HG02870 (cell line): ENCODE data around the gene EEF1AKMT2.
A peak's percentile ranks its signal among the peaks of the same experiment; 100 is the strongest.

Source experiments
- ATAC-seq: cut with Tn5 transposase; IDR thresholded peaks from one replicate; pipeline ENCODE4 v1.9.1; 2021; ENCODE audit warnings: mild to moderate bottlenecking, moderate library complexity; ENCODE audit not compliant: unreplicated experiment

Gene EEF1AKMT2

DNA sequence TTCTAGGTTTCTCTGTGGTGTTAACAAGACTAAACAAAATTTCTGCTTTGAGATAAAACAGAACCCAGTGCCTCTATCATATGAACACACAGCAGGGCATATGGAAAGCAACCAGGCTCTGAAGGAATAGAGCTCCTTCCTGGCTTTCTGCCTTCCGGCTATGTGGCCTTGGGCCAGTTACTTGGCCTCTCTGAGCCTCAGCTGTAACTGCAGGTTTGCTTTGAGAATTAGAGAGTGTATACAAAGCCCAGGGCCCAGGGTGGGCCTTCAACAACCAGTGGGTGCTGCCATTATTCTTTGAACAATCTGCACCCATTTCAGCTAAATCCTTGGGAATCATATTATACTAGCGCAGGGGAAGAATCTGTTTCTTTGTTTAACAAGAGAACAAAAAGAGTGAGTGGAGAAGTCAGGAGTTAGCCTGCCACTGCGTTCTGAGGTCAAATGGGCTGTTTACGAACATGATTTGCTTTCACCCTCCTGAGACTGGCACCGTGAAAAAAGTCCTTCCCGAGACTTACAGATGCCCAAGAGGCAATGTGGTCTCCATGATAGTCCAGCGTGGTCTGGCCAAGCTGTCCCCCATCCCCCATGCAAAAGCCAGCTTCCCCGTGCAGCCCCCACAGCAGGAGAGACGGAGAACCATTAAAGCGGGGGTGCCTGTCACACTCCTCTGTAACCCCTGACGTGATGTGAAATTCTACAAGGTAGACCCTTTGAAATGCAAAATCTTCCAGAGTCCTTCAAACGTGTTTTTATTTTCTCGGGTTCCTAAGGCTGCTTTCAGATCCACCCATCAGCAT lies 52.4 kb downstream of the EEF1AKMT2 start:
- no peak for ATAC-seq

DNA sequence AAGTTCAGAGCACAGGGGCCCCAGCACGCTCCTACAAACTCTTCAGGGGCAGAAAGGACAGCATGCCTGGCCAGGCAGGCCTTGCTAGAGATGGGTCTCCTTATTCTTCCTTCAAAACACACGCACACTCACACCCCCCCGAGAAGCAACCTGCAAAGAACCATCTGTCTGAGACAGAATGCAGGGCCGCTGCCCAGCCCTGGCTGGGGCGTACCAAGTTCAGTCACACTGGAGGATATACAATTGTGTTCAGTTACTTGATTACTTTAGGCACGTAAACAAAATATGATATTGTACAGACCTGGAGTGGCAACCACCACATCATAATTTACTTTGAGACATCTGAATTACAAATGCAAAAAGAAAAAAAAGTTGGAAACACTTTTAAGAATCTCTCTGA lies 53.2 kb downstream of the EEF1AKMT2 start:
- no peak for ATAC-seq

DNA sequence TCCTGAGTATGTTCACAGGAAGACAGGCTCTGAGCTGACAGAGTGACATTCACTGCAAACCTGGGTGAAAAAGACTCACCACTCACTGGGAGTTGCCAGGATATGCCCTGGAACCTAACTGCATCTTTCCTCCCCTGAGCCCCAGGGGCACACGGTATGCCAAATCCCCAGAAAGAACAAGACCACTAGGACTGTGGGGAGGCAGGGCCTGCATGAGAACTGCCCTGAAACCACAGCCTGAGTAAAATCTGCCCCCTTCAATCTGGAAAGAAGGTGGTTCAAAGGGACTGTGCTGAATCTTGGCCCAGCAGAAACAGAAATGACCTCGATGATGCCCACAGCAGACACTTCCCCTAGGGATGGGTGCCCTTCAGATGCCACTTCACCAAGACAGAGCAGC lies 54.0 kb downstream of the EEF1AKMT2 start:
- no peak for ATAC-seq

DNA sequence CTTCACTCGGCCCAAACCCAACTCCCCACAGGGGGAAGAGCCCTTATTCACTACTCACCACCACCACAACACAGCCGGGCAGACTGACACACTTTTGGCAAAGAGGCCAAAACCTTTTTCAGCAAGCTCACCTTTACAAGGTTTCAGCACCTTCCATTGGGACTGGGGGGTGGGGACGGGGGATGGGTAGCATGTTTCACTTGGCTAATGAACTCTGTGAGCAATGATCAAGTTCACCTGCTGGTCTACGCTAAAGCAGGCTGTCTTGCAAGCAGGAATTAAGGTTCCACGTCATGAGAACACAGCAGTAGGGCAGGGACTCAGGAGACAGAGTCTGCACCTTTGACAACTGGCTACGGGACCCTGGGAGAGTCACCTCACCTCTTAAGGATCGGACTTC lies 54.5 kb downstream of the EEF1AKMT2 start:
- no peak for ATAC-seq

DNA sequence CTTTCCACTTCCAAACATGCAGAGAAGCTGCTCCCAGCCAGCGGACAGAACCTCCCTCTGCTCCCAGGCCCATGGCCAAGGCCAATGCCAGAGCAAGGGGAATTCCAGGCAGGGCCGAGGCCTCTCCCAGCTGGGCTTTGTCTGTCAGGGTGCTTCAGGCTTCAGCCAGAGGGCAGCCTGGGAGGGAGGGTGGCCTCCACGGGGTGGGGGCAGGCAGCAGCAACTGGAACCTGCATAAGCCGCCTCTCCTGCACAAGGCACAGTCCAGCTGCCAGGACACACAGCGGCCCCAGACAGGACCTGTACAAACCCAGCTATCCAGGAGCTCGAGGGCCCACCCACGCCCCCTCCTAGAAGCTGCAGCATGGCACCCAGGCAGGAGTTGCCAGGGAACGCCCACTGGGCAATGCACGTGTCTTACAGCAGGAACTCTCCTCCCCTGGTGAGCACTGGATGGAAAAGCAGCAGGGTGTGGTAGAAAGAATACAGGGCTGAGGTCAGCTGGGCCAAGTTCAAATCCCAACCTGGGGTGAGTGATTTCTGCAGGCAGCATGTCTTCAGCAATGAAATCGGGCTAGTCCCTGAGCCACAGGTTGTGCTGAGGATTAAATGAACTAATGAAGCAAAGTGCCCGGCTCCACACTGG lies 55.1 kb downstream of the EEF1AKMT2 start:
- no peak for ATAC-seq

DNA sequence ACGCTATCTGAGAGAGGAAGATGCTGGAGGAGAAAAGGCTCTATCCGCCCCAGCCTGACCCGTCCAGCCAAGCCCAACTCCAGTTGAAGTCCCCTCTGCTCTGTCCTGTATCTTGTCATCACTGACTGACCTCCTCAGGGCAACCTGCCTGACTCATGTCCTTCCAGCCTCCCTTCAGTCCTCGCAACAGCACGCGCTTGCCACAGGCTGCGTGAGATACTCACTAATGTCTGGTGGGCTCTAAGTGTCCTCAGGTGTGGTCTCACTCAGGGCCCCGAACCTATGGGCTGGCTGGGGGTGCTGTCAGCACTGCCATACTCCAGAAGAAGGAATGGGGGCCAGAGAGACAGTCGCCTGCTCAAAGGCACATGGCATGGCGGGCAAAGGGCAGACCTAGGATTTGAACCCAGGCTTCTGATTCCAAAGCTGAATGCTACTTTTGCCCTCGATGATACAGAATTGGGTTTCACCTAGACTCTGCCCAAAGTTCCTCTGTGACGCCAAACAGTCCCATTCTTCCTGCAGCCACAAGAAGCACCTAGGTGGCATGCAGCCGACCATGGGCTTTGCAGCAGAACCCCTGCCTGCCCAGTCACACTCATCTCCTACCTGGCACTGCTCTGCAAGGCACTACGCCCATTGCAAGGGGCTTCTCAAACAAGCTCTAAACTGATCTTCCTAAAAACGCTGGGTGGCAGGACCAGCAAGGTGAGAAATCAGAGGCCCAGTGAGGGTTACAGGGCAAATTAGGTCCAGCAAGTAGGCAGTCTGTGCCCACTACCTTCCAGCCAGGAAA lies 56.0 kb downstream of the EEF1AKMT2 start:
- ATAC-seq = no peak

DNA sequence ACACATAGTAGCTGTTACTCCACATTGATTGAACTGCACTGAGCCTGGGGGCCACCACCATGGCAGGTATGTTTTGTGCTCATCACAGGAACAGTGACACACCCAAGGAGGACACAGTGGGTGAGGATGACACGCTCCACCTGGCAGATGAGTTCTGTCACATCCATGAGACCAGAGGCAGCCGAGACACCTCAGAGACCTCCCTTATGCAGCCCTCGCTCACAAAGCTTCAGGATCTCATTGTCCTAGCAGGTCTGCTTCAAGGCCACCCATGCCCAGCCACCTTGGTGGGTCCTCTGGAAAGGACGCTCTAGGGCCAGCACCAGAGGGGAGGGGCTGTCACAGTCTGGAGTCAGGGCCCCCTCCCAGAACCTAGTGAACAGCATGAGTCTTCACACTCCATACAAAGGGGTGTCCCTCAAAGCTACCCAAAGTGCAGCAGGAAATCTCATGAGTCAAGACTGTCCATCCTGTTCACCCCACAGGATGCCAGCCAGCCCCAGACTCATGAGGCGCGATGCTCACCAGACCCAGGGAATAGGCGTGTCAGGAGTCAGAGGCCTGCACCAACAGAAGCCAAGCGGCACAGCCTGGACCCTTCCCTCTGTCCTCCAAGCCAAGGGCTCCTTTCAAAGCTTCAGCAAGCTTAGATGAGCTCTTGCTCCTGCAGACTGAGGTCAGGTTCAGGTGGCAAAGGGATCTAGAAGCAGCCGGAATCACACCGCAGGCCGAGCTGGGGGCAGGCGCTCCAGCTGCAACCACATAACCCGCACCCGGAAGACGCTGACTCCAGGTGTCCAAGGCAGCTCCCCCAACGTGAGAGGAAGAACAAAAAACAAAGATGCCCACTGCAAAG lies 57.1 kb downstream of the EEF1AKMT2 start:
- no peak for ATAC-seq

DNA sequence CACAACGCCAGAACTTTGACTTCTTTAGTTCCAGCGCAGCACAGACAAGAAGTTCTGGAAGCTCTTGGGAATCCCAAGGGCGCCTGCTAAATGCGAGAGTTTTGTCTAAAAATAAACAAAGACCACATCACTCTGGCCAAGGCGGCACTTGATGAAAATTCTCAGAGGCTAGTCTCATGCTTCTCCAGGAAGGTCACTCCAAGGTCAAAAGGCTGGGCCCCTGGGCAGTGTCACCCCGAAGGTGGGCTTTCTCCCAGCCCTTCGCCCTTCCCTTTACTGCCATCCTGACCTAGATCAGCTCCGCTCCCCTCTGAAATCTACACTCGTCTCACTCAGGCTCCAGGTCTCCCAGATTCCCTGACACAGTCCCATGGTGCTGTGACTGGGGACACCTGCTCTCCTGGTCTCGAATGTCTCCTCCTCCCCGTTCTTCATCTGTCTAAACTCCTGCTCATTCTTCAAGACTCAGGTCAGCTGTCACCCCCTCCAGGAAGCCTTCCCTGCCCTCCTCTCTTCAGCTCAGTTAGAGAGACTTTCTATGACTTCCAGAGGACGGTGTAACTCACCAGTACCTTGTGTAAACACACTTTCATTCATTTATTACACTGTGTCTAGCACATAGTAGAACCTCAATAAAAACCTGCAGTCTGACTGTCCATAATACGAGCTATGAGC lies 58.0 kb downstream of the EEF1AKMT2 start:
- ATAC-seq = no peak

DNA sequence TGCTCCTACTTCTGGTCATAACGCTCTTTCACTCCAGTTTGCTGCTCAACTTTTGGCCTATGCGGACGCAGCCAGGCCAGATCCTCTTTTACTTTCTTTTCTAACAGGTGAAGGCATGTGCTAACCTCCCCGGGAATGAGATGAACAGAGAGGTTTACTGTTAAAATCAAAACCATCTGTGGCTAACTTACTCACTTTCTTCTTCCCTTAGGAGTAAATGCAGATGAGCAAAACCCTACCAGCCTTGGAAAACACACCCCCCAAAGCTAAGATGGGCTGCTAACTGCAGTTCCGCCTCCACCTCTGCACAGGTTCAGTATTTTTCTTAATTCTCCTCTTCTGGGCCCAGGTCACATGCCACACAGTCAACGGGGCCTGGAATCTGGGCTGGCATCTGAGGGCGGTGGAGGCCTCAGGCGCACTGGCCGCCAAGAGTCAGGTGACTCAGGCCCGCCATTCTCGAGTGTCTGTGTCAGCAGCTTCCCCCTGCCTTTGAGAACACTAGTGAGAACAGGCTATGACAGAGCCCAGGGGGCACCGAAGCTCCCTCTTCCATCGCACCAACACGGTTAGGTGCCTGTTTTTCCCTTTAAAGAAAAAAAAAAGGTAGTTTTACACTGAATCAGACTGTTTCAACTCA lies 58.6 kb downstream of the EEF1AKMT2 start:
- peak; percentile 80 for ATAC-seq

DNA sequence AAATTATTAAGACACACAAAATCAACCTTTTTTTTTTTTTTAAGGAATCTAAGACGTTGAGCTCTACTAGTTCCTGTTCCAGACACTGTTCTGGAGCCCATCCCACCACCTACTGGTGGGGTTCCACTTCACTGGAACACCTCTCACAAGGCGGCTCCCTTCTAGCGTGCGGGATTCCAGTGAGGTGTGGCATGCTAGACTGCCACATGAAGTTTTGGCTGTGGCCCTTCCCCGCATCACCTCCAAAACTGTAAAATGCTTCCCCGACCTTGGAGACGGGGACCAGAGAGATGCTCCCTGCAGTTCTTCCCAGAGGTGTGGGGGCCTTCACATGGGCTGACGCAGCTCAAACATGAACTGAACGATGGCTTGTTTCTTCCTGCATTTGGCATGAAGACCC lies 60.1 kb downstream of the EEF1AKMT2 start:
- ATAC-seq = no peak

DNA sequence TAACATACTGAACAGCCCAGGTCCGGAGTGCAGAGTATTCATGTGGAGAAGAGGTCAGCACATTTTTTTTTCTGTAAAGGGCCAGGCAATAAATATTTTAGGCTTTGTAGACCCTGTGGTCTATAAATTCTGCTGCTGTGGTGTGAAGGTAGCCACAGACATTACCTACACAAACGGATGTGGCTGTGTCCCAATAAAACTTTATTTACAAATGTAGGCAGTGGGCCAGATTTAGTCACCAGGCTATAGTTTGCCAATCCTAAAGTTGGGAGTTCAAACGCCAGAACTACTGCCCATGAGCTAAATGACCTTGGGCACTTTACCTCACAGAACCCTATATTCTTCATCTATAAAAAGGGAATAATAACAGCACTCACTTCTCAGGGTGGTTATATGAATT lies 60.9 kb downstream of the EEF1AKMT2 start:
- ATAC-seq = no peak

DNA sequence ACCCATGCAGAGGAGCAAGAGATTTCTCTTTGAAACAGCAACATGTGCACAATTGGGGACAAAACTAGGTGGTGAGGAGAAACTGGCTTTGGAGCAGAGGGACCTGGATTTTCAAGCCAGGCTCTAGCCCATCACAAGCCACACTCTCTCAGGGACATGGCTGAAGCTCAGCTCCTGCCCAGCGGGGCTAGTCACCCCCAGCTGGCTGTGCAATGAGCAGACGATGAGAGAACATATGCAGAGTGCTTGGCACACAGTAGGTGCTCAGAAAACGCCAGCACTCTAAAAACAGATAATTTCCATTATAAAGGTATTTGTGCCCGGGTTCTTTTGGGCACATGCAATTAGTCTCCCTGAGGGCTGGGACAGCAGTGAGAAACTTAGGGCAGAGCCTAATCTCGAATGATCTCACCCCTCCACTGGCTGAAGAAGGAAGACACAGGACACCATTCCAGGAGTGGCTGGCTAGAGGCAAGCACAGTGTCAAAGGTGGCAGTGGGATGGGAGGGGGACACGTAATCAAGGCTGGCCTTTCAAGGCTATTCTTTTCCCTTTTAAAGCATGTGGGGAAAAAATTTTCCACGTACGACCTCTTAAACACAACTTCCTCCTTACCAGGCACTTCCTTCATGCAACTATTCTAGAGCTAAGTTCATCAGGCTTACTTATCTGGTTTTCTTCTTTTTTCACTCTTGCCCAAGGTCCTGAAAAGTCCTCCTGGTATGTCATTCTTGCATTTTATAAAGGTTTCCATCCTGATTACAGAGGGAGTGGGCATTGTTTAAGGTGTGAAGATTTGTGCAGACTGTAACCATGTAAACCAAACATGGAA lies 62.6 kb downstream of the EEF1AKMT2 start:
- ATAC-seq = no peak

DNA sequence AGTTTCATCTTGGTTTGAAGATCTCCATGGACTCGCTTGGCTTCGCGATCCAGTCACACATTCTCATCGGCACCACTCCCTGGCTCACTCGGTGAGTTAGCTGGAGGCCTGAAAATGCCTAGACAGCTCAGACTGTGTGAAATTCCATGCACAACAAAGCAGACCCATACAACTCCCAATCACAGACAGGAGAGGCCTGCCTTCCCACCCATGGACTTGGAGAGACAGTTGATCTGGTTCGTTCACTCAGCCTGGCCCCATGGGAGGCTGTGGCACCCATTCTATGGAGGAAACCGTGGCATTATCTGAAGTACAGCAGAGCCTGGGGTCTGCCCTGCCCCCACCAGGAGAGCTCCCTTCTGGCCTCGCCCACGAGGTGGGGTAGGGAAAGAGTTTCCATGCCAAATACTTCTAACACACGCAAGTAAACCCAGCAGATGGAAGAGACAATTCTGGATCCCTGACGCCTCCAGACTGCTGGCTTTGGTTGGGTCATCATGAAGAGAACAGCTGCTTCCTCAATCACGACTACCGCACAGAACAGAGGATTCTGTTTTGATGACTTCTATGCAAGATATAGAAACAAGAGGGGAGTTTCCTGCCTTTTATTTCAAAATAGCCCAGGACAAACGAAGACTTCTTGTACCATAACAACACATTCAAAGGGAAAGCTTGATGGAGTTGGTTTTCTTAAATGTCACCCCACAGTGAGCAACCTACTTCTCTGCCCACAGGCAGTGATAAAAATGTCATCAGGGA lies 63.4 kb downstream of the EEF1AKMT2 start:
- no peak for ATAC-seq

DNA sequence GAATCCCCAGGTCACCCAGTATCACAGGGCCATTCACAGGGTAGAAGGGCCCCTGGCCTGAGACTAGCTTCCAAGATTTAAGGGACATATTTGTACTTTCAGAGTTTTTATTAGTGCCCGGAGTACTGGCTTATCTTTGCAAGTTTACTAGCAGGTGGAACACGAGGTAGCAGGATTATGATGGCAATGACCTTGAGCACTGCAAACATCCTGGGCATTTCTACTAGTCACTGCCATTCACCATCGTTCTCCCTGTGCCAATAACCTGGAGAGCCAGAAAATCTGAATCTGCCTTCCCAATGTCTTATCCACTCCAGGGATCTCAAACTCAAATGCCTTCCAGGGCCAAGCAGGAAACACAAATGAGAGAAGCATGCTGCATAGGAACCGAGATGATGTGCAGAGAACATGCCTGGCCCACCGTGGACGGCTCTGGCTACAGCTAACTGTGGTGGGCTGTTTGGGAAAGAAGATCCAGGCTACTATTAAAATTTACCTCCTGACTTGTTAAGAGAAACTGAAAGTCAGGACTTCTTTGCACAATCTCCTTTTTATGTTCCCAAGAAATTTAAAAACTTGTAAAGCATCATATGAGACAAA lies 64.2 kb downstream of the EEF1AKMT2 start:
- no peak for ATAC-seq

DNA sequence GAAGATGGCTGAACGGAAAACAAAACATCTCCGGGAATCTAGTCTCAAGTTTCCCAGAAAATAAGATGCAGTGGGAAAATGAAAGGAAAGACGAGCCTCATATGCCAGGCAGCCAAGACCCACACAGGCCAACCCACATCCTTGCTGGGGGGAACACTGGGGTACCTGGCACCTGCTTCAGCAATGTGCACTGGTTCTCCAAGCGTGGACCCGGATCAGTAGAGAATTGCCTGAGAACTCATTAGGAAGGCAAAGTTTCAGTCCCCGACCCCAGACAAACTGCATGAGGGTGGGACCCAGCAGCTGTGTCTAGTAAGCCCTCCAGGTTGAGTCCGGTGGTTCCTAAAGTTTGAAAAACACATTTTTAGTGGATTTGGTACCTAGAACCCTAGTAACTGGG lies 65.9 kb downstream of the EEF1AKMT2 start:
- no peak for ATAC-seq

DNA sequence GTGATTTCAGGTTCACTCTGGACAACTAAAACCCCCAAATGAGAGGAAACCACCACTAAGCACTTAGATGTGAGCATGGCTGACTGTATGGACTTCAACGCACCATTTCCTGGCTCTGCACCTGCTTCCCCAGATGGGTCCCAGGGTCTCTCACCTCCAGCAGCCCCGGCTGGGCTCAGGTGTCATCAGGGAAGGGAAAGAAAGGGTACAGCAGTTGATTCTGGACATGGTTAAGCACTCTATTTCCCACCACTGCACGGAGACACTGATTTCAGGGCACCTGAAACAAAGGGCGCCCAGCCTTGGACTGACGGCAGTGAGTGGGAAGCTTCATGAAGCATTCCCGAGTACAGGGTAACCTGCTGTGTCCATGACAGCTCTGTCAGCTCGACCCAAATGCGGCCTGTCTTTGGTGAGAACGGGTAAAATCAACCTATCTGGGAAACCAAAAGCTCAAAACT lies 66.5 kb downstream of the EEF1AKMT2 start:
- no peak for ATAC-seq

DNA sequence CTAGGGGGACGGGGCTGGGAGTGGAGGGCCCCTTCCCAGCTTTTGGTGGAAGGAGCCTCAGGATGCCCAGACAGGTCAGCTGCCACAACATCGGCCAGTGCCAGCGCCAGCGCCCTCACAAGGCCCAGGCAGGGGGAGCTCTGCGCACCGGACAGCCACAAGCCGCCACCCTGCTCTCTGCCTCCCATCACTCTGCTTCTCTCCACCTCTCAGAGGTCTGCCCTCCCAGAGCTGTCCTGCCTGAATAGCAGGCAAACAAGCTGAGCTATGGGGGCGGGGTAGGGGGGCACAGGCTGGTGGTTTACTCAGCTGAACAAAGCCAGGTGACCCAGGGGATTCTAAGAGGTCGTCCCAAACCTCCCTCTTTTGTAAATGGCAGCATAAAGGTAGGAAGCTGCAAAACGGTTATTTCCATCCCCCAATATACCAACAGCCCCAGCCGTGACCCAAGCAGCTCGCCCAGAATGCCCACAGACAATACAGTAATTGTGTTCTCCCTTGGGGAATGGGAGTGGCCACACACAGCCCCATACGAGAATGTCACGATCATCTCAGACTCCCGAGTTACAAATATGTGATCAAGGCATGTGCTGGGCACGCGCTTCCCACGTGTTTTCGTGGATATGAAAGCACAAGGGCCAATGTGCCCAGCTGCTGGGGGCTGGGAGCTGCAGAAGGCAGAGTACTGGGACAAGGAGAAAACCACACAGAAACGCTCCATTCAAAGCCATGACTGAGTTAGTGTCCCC lies 67.2 kb downstream of the EEF1AKMT2 start:
- ATAC-seq = no peak
